SK-N-MC (cell line): Measurements from ENCODE around the gene CDC42EP3.

Experiments
- DNase-seq: peaks from one replicate; pipeline ENCODE4 v3.0.0-alpha.2; 2011; ENCODE audit warnings: low read depth, low spot score
- H3K27ac ChIP-seq: fragments of 200-600 bp; sonication (generic); 2 replicates; pipeline ENCODE4 v1.5.1; 2016; ENCODE audit warnings: mixed run types
- H3K36me3 ChIP-seq: fragments of 200-600 bp; sonication (generic); 2 replicates; pipeline ENCODE4 v1.6.1; 2017; ENCODE audit warnings: antibody characterized with exemption, low read length, mixed read lengths; ENCODE audit not compliant: insufficient read depth
- H3K4me3 ChIP-seq: fragments of 200-600 bp; sonication (generic); 2 replicates; pipeline ENCODE4 v1.5.1; 2016
- H3K9ac ChIP-seq: fragments of 200-600 bp; sonication (generic); 2 replicates; pipeline ENCODE4 v1.8.0; 2017; ENCODE audit warnings: mixed run types, mixed read lengths; ENCODE audit not compliant: insufficient read length
- H3K9me3 ChIP-seq: fragments of 200-600 bp; sonication (generic); 2 replicates; pipeline ENCODE4 v1.6.1; 2017; ENCODE audit warnings: low read depth, mild to moderate bottlenecking, antibody characterized with exemption, low read length, moderate library complexity, mixed read lengths
- EZH2 ChIP-seq: fragments of 200-600 bp; sonication (generic); IDR thresholded peaks from one replicate; pipeline ENCODE4 v1.6.1; 2017; ENCODE audit warnings: antibody characterized with exemption
- FOXP2 ChIP-seq: optimal IDR thresholded peaks from 2 replicates; pipeline ENCODE3; 2011; ENCODE audit warnings: mild to moderate bottlenecking, moderate library complexity; ENCODE audit not compliant: insufficient read depth; ENCODE audit errors: extremely low read length, control extremely low read depth
- POLR2AphosphoS5 ChIP-seq: IDR thresholded peaks from 2 replicates; pipeline ENCODE4 v1.6.1; 2012; ENCODE audit warnings: mild to moderate bottlenecking, low read depth, low read length, borderline replicate concordance

Gene CDC42EP3

DNA sequence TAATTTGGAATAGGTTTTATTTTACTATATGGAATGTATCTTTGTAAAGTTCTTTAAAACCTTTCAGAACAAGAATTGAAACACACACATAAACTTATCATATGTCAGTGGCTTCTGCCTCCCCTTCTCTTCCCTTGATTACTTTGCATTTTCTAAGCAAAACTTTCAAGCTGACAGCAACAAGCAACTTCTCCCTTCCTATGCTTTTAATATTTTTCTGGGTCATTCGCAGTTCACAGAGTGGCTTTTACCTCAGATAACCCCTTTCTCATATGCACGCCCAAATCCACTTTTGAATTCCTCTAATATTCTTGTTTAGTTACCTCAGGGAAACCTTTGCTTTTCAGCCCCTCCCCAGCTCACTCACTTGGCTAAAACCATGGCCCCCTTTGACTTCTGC, 36.7 kb upstream of the CDC42EP3 start:
- no peak for DNase-seq

GRCh38 chr2:37707393-37707792, 36.0 kb upstream of the CDC42EP3 start:
- Histone ChIP-seq H3K36me3 (no peaks in the 10 kb centered on the region), H3K27ac (no peak overlapping the region), H3K9me3 (no peaks in the 10 kb centered on the region), H3K9ac (no peak overlapping the region), H3K4me3 (no peak overlapping the region)
- DNase-seq = no peak
- TF ChIP-seq FOXP2 = no peak
- no peak for TF ChIP-seq EZH2
- TF ChIP-seq POLR2AphosphoS5 = no peak

More for the DNA sequence above, 36.7 kb upstream of the CDC42EP3 start:
- H3K36me3 ChIP-seq = no peaks in the 10 kb centered on the region
- no peak overlapping the region for H3K9ac ChIP-seq
- H3K9me3 ChIP-seq = no peaks in the 10 kb centered on the region
- peak overlapping the region; percentile 51 for H3K4me3 ChIP-seq
- peak overlapping the region; percentile 51; the same call in 1 of the 2 replicates for H3K27ac ChIP-seq
- TF ChIP-seq EZH2 (no peak), POLR2AphosphoS5 (no peak), FOXP2 (no peak)

DNA sequence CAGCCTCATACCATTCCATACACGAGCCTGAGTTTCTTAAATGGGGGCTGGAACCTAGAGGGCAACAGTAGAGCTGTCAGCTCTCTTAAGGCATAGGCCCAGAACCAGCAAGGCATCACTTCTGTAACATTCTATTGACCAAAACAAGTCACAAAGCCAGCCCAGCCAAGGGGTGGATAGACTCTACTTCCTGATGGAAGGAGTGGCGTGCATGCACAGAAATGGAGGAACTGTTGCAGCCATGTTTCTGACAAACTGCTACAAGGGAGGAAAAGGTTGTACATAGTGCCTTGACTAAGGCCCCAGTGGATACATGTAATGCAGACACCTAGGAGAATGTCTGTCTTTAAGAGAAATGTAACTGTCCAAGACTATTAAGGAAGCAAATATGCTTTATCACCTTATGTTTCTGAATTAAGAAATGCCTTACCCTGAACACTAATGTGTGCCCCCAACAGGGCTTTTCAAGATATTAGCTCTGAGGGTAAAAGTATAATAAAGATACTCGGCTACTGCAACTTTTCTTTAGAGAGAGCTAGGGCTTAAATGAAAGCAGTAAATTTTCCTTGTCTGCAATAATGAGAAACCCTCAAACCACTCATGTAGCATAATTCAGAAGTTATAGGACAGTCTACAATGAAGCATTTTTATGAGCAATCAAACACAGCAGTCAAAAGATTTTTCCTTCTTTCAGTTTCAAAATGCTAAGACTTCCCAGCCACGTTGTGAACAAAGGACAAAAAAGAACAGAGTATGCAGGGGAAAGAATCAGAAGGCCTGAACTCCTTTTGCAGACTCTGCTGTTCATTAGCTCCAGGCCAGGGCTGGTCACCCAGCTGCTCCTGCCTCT, 35.1 kb upstream of the CDC42EP3 start:
- no peak for DNase-seq
- H3K9ac ChIP-seq = no peak overlapping the region
- no peak for TF ChIP-seq POLR2AphosphoS5
- TF ChIP-seq FOXP2 = no peak
- TF ChIP-seq EZH2 = no peak
- peak overlapping the region; percentile 33 for H3K4me3 ChIP-seq
- no peaks in the 10 kb centered on the region for H3K36me3 ChIP-seq
- H3K27ac ChIP-seq = peak overlapping the region; percentile 82
- no peaks in the 10 kb centered on the region for H3K9me3 ChIP-seq

- DNase-seq = no peak
- H3K4me3 ChIP-seq = no peak overlapping the region
- no peaks in the 10 kb centered on the region for H3K36me3 ChIP-seq
- TF ChIP-seq POLR2AphosphoS5 (no peak), EZH2 (no peak), FOXP2 (no peak)
- no peak overlapping the region for H3K9ac ChIP-seq
- H3K27ac ChIP-seq = no peak overlapping the region
- H3K9me3 ChIP-seq = no peaks in the 10 kb centered on the region
These were observed 33.7 kb upstream of the CDC42EP3 start for GRCh38 chr2:37705191-37705590.

GRCh38 chr2:37698931-37699481, 27.6 kb upstream of the CDC42EP3 start:
- DNase-seq = no peak
- Histone ChIP-seq H3K27ac (no peak overlapping the region), H3K36me3 (no peaks in the 10 kb centered on the region), H3K4me3 (no peak overlapping the region), H3K9me3 (no peaks in the 10 kb centered on the region), H3K9ac (no peak overlapping the region)
- TF ChIP-seq POLR2AphosphoS5 (no peak), EZH2 (no peak), FOXP2 (no peak)

DNA sequence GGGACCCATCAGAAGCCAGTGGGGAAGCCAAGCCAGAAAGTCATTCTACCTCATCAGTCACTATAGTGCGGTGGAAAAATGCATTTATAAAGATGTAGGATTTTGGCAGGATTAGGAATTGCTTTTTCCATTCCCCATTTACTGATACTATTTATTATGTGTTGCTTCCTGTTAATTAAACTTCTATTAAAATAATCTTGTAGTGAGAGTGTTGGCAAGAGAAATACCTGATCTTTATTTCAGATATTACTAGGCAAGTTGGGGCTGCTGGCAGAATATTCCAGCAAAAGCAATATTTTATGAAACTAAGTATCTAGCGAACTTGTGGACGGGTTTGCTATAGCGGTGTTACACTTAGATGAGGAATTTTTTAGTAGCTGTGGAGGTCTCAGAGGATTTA, 23.9 kb upstream of the CDC42EP3 start:
- Histone ChIP-seq H3K4me3 (no peak overlapping the region), H3K27ac (no peak overlapping the region), H3K9ac (no peak overlapping the region), H3K36me3 (no peaks in the 10 kb centered on the region), H3K9me3 (no peaks in the 10 kb centered on the region)
- no peak for TF ChIP-seq POLR2AphosphoS5
- TF ChIP-seq FOXP2 = no peak
- no peak for TF ChIP-seq EZH2
- DNase-seq = no peak

DNA sequence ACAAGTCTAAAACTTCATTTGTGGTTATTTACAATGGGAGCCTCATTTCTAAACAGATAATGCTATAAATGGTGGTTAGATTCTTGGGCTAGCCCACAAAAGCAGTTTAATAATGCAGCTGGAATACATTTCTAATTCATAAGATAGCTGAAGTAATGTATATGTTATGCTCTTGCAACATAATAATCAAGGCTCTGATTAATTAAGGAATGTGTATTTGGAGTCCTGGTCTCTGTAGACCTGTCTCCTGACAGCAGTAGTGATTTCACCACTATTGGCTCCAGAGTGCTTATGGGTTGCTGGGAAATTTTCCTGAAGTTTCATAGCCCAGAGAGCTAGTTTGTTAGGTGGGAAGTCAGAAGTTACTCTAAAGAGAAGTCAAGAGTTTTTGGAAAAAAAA, 21.3 kb upstream of the CDC42EP3 start:
- no peak overlapping the region for H3K4me3 ChIP-seq
- H3K9ac ChIP-seq = no peak overlapping the region
- no peak for DNase-seq
- TF ChIP-seq FOXP2 (no peak), EZH2 (no peak), POLR2AphosphoS5 (no peak)
- no peaks in the 10 kb centered on the region for H3K36me3 ChIP-seq
- no peaks in the 10 kb centered on the region for H3K9me3 ChIP-seq
- H3K27ac ChIP-seq = no peak overlapping the region

DNA sequence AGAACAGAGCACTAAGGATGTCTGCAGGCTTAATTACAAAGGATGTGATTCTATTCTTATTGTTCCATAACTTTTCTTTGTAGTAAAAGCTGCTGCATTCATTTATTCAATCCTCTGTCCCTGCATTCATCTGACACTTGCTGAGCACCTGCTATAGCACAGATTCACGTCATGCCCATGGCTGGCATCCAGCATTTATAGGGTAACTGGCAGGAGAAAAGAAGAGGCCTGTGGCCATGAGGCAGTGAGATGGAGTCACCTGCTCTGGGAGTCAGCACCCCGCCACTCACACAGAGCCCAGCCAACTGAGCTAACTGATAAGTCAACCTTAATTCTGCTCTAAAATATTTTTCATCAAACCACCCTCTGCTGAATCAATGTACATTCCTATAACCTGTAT, 18.3 kb upstream of the CDC42EP3 start:
- DNase-seq = no peak

More for the DNA sequence above, 18.3 kb upstream of the CDC42EP3 start:
- no peaks in the 10 kb centered on the region for H3K9me3 ChIP-seq
- H3K9ac ChIP-seq = no peak overlapping the region
- no peaks in the 10 kb centered on the region for H3K36me3 ChIP-seq
- TF ChIP-seq EZH2 (no peak), FOXP2 (no peak), POLR2AphosphoS5 (no peak)
- H3K27ac ChIP-seq = no peak overlapping the region
- no peak overlapping the region for H3K4me3 ChIP-seq
